Upper lobe of left lung (tissue), 4 donors: ENCODE data around the gene CCDC142.

ENCODE experiments used
- POLR2A ChIP-seq, 4 donors: fragments of 450-650 bp; IDR thresholded peaks; one replicate each; pipeline ENCODE4 v1.5.1; 2016 to 2017; ENCODE audit warnings: antibody characterized with exemption in 4 of 4, mild to moderate bottlenecking in 2 of 4
- POLR2AphosphoS5 ChIP-seq, 2 donors: sonication (generic); formaldehyde crosslinking; IDR thresholded peaks; one replicate each; pipeline ENCODE4 v1.5.1; 2017; ENCODE audit warnings: antibody characterized with exemption in 2 of 2
- TF ChIP-seq, protein P1 (sequence below), 6 experiments: fragments of 450-650 bp in 4 of 6; fragments of 200-600 bp in 2 of 6; sonication (generic) in 2 of 6; IDR thresholded peaks; one replicate each; pipeline ENCODE4 v1.5.1; 2016 to 2019; ENCODE audit warnings: antibody characterized with exemption in 6 of 6

DNA sequence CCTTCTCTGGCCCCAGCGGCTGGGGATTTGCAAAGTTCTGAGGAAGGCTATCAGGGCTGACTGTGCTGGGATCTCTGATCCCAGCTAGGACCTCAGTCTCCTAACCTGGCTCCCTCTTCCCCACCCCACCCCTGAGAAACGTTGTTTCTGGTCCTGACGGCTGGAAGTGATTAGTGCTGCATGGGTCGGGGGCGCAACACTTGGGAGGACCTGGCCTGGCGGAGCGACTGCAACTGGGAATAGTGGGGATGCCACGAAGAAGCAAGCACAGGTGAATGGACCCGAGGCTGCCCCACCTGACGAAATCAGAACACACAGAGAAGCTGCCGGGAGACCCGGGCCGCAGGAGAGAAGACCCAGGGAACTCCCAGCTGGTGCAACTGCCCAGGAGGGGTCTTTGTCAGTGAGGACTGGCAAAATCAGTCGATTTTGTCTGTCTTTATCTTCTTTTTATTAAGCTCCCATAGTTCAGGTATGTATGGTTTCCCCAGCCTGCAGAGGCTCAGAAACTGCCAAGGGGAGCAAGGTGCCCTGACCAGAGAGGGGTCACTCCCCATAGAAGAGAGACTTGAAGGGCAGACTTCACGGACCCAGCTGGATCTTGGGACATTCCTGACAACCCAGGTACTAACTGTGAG lies 17.3 kb upstream of the CCDC142 start:
- TF ChIP-seq, protein P1, sequence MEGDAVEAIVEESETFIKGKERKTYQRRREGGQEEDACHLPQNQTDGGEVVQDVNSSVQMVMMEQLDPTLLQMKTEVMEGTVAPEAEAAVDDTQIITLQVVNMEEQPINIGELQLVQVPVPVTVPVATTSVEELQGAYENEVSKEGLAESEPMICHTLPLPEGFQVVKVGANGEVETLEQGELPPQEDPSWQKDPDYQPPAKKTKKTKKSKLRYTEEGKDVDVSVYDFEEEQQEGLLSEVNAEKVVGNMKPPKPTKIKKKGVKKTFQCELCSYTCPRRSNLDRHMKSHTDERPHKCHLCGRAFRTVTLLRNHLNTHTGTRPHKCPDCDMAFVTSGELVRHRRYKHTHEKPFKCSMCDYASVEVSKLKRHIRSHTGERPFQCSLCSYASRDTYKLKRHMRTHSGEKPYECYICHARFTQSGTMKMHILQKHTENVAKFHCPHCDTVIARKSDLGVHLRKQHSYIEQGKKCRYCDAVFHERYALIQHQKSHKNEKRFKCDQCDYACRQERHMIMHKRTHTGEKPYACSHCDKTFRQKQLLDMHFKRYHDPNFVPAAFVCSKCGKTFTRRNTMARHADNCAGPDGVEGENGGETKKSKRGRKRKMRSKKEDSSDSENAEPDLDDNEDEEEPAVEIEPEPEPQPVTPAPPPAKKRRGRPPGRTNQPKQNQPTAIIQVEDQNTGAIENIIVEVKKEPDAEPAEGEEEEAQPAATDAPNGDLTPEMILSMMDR (IDR thresholded peaks at IDR 0.05), result no peak
- TF ChIP-seq POLR2A (IDR thresholded peaks at IDR 0.05) (no peak), POLR2AphosphoS5 (IDR thresholded peaks at IDR 0.05) (no peak)
